Pulmonary artery endothelial cell (primary cell): ENCODE results near the gene OR2A7. TPM values are rescaled to one million over a fixed set of nuclear protein-coding genes. Genes with fewer than 3 reads are reported as not detected.
"Not testable (repeated sequence)": the region's sequence is repeated elsewhere in the genome, so short reads cannot be mapped to it uniquely, and the experiment has no call there.

Experiments used
- DNase-seq: peaks from one replicate; pipeline ENCODE4 v3.0.0-alpha.2; 2011; ENCODE audit warnings: low read depth, low spot score
- total RNA-seq: library from RNA; depleted of rRNA; stranded (reverse); fragments of >200 nt; gene quantifications from 2 replicates; pipeline ENCODE4 v1.2.3, GENCODE V29; 2014

Gene OR2A7
- total RNA-seq, 1 donor from 2014 or later: 0.07 TPM

- DNase-seq: no peak
These were observed 9.1 kb downstream of the OR2A7 start for GRCh38 chr7:144255471-144255897.

- DNase-seq: not testable (repeated sequence)
These were observed 12.3 kb downstream of the OR2A7 start for GRCh38 chr7:144252307-144252706.

- not testable (repeated sequence) for DNase-seq
These were observed 16.8 kb downstream of the OR2A7 start for GRCh38 chr7:144247674-144248330.

DNA sequence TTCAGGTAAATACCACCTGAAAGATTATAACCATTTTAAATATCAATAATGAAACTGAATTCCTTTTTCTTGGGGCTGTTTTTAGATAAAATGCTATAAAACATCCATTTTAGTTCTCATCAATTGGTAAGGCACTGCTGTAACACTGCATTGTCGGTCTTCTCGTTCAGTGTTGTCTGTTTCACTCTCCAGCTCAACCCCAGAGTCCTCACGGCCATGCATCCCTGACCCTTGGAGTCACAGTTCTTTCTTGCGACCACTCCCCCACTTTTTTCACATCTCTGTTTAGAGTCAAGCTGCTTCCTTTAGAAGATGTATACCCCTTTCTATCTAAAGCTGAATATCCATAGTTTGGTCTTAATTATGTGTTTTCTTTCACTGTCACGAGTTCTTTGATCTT, 17.6 kb downstream of the OR2A7 start:
- DNase-seq: not testable (repeated sequence)

GRCh38 chr7:144245372-144245771, 19.2 kb downstream of the OR2A7 start:
- DNase-seq: not testable (repeated sequence)

- not testable (repeated sequence) for DNase-seq
These were observed 25.2 kb downstream of the OR2A7 start, which contains the start of gene OR2A42 for GRCh38 chr7:144239365-144239764. Gene OR2A42 (minus strand): TSS chr7:144239605. CDS start chr7:144232843, 6,762 bp downstream.

DNA sequence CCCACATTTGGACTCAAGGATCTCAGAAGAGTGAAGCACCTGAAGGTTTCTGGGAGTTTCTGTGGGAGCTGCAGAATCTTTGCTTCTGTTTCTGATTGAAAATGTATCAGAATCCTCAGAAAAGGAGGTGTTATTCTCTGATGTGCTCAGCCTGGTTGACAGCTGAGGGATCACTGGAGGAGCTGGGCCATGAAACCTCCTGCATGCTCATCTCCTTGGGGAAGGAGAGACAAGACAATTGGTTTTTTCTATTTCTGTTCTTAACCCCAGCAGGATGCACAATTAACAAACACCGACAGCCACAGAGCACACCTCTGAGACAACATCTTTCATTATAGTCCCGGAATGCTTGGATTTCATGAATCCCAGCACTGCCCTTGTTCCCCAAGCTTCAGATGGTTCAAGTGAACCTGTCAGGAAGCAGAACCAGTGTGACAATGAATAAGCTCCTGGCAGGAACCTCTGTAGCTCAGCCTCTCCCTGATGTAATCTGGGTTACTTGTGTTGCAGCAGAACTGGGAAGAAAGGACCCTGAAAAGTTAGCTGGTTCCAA, 26.0 kb downstream of the OR2A7 start:
- DNase-seq: not testable (repeated sequence)

DNA sequence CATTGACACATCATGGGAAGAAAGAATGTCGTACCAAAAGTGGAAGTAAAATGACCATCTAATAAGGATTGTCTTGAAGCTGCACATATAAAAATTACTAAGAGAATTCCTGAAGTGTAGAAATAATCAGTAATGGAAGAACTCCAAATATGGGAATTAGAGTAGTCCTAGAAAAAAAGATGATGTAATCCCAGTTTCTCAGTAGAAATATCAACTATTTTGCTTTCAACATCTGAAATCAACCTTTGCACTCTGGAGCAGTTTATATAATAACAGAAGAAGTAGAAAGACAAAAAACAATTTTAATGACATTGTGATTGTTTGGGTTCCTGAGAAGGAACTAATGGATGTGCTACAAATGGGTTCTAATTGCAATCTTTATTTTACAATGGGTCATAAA, 31.6 kb downstream of the OR2A7 start:
- not testable (repeated sequence) for DNase-seq

GRCh38 chr7:144231027-144231426, 33.6 kb downstream of the OR2A7 start:
- DNase-seq: not testable (repeated sequence)

DNA sequence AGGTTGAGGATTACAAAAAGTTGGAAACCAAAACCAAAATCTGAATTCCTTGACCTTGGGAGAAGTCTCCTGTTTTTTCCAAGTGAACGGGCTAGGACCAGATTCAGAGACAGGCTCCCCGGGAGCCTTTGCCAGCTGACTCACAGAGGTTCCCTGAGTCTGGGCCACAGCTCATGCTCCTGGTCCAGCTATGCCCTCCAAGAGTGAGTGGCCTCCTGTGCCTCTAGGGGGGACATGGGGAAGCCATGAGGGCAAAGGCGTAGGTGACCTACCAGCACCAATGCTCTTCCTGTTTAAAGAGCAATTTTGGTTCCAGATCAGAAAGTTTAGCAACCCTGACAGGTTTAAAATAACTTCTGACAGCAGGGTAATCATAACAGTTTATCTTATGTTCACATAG, 35.8 kb downstream of the OR2A7 start:
- DNase-seq: not testable (repeated sequence)

GRCh38 chr7:144226866-144227265, 37.7 kb downstream of the OR2A7 start:
- not testable (repeated sequence) for DNase-seq

DNA sequence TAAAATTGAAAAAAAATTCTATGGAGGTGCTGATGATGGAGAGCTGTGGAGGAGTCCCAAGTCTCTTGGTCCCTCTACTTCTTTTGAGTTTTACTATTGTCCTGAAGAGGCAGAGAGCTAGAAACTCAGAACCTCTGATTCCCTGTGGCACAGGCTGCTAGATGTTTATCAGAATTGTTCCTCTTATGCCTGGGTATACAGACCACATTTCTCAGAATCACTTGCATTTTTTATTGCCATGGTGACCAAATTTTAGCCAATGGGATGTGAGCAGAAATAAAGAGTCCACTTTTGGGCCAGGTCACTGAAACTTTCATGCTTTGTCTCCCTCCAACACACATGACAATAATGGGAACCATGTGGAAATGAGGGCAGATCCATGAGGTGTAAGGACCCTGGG, 40.9 kb downstream of the OR2A7 start:
- DNase-seq: not testable (repeated sequence)

GRCh38 chr7:144220531-144220930, 44.1 kb downstream of the OR2A7 start:
- DNase-seq: not testable (repeated sequence)

DNA sequence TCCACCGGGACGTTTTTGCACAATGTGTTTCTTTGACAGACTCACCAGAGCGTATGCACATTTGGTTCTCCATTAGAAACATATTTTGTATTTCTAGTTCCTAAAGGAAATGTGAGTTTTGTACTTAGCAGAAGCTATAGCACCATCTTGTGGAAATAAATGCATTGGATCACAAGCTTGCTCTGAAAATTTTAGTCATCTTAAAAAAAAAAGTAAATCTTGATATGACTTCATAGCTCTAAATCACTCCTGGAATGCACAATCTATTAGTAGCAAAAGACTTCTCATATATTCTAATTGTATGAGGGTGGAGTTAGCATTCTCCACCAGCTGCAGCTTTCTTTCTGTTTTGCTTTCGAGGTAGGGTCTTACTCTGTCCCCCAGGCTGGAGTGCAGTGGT, 45.4 kb downstream of the OR2A7 start:
- not testable (repeated sequence) for DNase-seq

GRCh38 chr7:144218581-144218980, 46.0 kb downstream of the OR2A7 start:
- DNase-seq: not testable (repeated sequence)

GRCh38 chr7:144217200-144217599, 47.4 kb downstream of the OR2A7 start:
- DNase-seq: not testable (repeated sequence)

Other genes starting within 250 kb of the OR2A7 start
- gene OR2A5, start 215.8 kb downstream of the OR2A7 start, total RNA-seq: not detected in 2 replicates
- not detected in 2 replicates for gene OR2A25, start 195.0 kb downstream of the OR2A7 start, total RNA-seq
- not detected in 2 replicates for gene OR2A12, start 178.5 kb downstream of the OR2A7 start, total RNA-seq
- not detected in 2 replicates for gene OR2A2, start 155.2 kb downstream of the OR2A7 start, total RNA-seq
- gene OR2A14, start 141.6 kb downstream of the OR2A7 start, total RNA-seq: not detected in 2 replicates
- gene CTAGE4, start 81.3 kb downstream of the OR2A7 start, total RNA-seq: 0.07 and 0.18 TPM in 2 replicates
- gene ARHGEF35, start 69.0 kb downstream of the OR2A7 start, total RNA-seq: 0.40 and 0.88 TPM in 2 replicates
- under 0.01 TPM in 1 of 2 replicates, not detected in the other for gene OR2A42, start 25.2 kb downstream of the OR2A7 start, total RNA-seq
- 0.04 and 0.20 TPM in 2 replicates for gene CTAGE8, start 4.5 kb upstream of the OR2A7 start, total RNA-seq
- 0.07 TPM in 1 of 2 replicates, not detected in the other for gene OR2A1, start 47.6 kb upstream of the OR2A7 start, total RNA-seq
- 0.49 and 0.66 TPM in 2 replicates for gene ARHGEF5, start 90.6 kb upstream of the OR2A7 start, total RNA-seq
- gene NOBOX, start 138.9 kb upstream of the OR2A7 start, total RNA-seq: not detected in 2 replicates